GM10266 (cell line): ENCODE results near the gene CLDN14.
A peak's percentile ranks its signal among the peaks of the same experiment; 100 is the strongest.

ENCODE experiments used
- DNase-seq: peaks from one replicate; pipeline ENCODE4 v3.0.0; 2012; ENCODE audit errors: extremely low spot score
- TF ChIP-seq, protein P1 (sequence below): IDR thresholded peaks from 2 replicates; pipeline ENCODE4 v1.5.1; 2012; ENCODE audit warnings: mild to moderate bottlenecking, low read depth; ENCODE audit not compliant: control insufficient read depth, insufficient read depth; ENCODE audit errors: missing control alignments

Gene CLDN14

GRCh38 chr21:36424592-36424991 lies 55.3 kb downstream of the CLDN14 start:
- DNase-seq: no peak
- TF ChIP-seq, protein P1, sequence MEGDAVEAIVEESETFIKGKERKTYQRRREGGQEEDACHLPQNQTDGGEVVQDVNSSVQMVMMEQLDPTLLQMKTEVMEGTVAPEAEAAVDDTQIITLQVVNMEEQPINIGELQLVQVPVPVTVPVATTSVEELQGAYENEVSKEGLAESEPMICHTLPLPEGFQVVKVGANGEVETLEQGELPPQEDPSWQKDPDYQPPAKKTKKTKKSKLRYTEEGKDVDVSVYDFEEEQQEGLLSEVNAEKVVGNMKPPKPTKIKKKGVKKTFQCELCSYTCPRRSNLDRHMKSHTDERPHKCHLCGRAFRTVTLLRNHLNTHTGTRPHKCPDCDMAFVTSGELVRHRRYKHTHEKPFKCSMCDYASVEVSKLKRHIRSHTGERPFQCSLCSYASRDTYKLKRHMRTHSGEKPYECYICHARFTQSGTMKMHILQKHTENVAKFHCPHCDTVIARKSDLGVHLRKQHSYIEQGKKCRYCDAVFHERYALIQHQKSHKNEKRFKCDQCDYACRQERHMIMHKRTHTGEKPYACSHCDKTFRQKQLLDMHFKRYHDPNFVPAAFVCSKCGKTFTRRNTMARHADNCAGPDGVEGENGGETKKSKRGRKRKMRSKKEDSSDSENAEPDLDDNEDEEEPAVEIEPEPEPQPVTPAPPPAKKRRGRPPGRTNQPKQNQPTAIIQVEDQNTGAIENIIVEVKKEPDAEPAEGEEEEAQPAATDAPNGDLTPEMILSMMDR: no peak

GRCh38 chr21:36423771-36424433 lies 56.0 kb downstream of the CLDN14 start:
- TF ChIP-seq, protein P1: no peak
- no peak for DNase-seq

- DNase-seq: peak; percentile 62
- TF ChIP-seq, protein P1: peak; percentile 71
These were observed 57.4 kb downstream of the CLDN14 start for GRCh38 chr21:36422279-36423098.

DNA sequence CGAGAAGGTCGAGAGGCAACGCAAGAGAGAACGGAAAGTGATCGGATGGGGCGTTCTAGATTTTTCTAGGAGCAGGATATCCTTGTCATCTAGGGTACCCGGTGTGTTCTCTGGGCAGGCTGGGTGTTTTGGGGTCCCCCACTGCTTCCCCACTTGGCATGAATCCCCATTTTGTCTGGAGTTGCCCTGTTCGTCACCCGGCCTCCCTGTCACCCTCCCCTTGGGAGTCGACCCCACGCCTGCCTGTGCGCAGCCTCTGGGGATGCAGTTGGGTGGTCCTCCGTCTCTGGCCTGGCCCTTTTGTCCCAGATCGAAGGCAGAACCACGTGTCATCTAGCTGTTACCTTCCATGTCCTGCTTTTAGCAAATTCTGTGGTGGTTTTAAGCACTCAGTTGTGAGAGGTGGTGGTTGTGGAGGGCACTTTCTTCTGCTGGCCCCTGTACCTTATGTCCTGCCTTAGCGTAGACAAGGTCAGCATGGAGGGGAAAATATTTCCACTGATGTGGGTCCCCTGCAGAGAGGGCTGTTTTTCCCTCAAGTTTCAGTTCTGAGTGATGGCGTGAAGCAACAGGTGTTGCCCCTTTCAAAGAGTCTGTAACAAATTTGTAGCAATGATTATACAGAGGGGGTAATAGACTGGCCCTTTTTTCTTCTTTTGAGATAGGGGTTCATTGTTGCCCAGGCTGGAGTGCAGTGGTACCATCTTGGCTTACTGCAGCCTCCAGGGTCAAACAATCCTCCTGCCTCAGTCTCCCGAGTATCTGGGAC lies 59.2 kb downstream of the CLDN14 start:
- DNase-seq: no peak
- TF ChIP-seq, protein P1: no peak

DNA sequence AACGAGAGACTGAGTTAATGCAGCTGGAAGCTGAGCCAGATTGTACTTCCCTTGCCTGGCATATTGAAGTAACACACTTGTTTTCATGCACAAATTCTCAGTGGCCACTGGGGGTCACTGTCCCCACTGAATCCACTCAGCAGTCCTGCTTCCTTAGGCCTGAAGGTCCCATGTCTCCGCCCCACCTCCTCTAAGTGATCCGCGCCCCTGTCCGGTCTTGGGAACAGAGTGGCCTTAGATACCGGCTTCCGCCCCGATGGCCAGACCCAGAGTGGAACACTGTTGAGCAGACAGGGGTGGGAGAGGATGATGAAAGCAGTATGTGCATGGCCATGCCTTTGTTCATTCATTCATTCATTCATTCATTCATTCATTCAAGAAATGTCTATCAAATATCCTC lies 59.9 kb downstream of the CLDN14 start:
- peak; percentile 78 for DNase-seq

DNA sequence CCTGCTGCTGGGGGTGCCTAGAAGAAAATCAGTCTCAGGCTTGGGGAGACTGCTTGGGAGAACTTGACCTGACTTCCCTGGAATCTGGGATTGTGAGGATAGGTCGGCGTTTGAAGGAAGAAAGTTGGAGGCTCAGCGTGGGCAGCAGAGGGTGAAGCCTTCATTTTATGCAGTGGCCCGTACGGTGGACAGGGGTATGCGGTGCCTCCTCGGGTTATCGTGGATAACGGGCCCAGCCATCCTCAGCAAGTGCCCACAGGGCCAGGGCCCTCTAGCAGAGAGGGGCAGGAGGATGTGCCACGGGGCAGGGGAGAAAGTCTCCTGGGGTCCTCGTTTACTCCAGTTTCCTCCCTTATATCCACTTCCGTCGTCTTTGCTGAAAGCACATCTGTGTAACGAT lies 60.7 kb downstream of the CLDN14 start:
- TF ChIP-seq, protein P1: no peak

More for the DNA sequence above, 59.9 kb downstream of the CLDN14 start:
- TF ChIP-seq, protein P1: peak; percentile 86

More for the DNA sequence above, 60.7 kb downstream of the CLDN14 start:
- DNase-seq: no peak
